OCI-LY1 (cell line): ENCODE data around the gene ESF1.

Experiments
- EZH2 ChIP-seq: fragments of 200-600 bp; sonication (generic), shearing (Covaris generic); IDR thresholded peaks from 2 replicates; pipeline ENCODE4 v1.8.0; 2017; ENCODE audit warnings: borderline replicate concordance, mixed run types, mild to moderate bottlenecking, antibody characterized with exemption, low read length, moderate library complexity, mixed read lengths
- TF ChIP-seq, protein P1 (sequence below): fragments of 200-600 bp; sonication (generic), shearing (Covaris generic); IDR thresholded peaks from 2 replicates; pipeline ENCODE4 v1.5.1; 2017; ENCODE audit warnings: mild to moderate bottlenecking, antibody characterized with exemption, low read length, moderate library complexity, mixed read lengths

DNA sequence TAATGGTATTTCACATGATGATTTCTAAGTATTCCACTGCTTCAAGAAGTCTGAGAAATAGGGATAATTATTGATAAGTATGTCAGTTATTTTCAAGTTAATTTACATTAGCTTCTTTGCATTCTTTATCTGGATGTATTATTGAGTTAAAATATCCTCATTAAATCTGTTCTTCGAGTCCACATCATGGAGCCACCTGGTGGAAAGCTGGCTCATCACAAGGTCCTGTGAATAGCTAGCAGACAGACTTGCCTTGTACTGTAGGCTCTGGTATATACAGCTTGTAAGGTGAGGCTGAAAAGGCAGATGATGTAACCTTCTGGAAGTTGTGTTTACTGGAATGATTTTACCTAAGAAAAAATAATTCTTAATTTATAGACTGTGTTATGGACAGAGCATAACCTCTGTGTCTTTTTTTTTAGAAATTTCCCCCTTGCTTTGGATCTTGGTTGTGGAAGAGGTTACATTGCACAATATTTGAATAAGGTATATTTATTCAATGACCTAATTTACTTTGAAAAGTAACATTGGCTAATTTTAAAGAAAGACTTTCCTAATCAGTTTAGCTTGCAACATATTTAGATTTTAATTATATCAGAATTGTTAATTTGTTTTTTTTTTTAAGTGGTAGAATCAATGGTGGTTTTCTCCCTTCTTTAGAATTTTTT is 3.6 kb upstream of the ESF1 start:
- TF ChIP-seq EZH2: no peak
- TF ChIP-seq, protein P1, sequence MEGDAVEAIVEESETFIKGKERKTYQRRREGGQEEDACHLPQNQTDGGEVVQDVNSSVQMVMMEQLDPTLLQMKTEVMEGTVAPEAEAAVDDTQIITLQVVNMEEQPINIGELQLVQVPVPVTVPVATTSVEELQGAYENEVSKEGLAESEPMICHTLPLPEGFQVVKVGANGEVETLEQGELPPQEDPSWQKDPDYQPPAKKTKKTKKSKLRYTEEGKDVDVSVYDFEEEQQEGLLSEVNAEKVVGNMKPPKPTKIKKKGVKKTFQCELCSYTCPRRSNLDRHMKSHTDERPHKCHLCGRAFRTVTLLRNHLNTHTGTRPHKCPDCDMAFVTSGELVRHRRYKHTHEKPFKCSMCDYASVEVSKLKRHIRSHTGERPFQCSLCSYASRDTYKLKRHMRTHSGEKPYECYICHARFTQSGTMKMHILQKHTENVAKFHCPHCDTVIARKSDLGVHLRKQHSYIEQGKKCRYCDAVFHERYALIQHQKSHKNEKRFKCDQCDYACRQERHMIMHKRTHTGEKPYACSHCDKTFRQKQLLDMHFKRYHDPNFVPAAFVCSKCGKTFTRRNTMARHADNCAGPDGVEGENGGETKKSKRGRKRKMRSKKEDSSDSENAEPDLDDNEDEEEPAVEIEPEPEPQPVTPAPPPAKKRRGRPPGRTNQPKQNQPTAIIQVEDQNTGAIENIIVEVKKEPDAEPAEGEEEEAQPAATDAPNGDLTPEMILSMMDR: peak; percentile 56
